GM18873 (cell line): Measurements from ENCODE around the gene MOB3B.

Experiments used
- ATAC-seq: cut with Tn5 transposase; IDR thresholded peaks from one replicate; pipeline ENCODE4 v1.9.1; 2021; ENCODE audit warnings: mild to moderate bottlenecking, moderate library complexity, moderate number of reproducible peaks; ENCODE audit not compliant: unreplicated experiment, low FRiP score

MOB3B gene

DNA sequence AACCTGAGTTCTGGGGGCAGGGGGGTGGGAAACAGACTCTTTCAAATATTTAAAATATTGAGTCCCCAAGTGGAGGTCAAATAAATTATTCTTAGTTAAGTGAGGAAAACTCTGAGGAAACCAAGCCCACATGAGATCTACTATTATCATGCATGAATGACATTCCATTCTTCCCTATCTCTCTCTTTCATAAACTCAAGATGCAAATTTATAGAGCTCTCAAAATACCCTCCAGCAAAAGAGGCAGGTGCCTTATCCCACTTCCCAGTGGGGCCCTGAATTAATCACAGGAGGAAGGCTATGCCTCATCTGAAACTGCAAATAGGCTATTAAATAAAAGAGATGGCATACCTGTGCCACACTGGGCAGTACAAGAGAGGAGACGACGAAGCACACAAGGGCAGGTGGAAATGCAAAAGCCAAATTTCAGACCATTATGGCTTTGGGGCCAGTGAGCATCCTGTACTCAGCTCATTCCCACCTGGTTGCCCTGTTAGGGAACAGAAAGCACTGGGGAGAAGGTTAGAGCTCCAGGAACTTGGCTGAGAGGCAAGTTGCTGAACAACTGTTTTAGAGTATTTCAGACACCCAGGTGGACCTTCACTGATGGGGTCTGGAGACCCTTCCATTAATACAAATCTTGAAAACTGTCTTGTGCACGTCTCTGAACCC lies 130.5 kb downstream of the MOB3B start:
- no peak for ATAC-seq

- no peak for ATAC-seq
Measured at GRCh38 chr9:27396495-27396894, 133.1 kb downstream of the MOB3B start.

DNA sequence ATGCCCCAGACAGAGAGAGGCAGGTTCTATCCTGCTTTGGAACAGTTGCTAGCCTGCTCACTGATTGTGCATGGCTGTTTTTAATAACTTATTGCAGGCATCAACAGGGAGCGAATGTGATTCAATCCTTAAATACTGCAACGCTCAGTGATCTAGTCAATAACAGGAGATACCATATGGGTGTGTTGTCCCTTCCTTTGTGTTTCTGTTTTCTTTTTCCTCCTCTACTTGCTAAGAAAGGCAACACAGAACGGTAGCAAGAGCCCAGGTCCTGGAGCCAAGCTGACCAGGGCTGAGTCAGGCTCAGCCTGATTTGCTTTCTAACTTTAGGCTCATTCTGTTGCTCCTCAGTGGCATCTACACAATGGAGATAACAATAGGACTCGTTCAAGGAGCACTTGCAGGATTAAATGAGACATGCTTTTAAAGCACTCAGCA lies 134.1 kb downstream of the MOB3B start:
- no peak for ATAC-seq

- no peak for ATAC-seq
Measured at GRCh38 chr9:27394826-27395201, 134.8 kb downstream of the MOB3B start.

DNA sequence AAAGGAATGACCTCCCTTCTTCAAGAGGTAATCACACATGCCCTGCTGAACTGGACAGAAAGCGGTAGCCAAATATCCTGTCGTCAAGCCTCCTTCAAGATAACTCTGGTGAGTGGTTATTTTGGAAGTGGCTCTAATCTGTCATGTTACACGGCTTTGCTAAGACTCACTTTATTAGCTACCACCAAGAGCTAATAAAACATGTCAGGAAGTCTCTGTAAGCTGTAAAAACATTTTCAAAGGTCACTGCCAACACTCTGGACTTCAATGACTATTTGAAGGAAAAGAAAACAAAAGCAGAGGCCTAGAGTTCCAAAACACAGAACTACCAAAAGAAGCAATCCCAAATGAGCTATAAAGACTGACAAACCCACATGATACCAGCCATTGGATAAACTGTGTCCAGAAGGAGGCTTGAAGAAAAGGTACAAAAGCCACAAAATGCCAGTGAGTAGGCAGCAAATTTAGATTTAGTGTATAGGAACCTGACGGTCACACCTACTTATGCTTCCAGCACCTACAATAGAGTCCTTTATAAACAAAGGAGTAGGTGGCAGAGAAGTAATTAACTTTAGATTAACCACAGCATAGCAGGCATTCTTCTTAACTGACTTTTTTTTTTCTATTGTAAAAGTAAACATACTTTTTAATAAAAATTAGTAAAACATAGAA lies 135.3 kb downstream of the MOB3B start:
- no peak for ATAC-seq

DNA sequence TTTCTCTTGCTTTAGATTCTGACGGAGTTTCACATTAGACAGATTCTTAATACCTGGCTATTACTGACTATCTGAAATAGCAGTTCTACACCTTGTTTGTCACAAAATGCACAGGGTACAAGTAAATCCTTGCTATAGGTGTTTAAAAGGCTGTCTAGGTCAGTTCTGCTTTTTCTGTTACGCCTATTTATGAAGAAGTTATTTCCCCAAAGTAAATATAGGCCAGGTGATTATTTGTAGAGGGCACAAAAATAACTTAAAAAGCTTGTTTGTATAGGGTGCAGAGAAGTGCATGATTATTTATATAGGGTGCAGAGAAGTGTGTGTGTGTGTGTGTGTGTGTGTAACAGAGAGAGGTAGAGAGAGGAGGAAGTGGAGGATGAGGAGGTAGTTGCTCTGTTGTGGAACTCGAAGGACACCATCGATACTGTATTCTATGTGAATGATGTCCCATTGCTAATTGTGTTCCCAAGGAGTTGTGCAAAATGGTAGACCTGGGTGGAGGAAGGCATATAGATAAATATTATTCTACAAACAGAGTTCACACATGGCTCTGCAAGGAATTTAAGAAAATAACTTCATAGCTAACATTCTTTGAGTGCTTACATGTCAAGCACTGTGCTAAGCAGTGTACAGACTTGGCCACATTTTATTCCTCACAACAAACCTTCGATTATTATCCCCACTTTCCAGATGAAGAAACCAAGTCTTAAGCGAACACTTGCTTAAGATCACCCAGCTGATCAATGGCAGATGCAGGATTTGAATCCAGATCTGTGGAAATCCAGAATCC lies 136.4 kb downstream of the MOB3B start:
- no peak for ATAC-seq

- ATAC-seq, result no peak
Measured at GRCh38 chr9:27392451-27392850, 137.2 kb downstream of the MOB3B start.

GRCh38 chr9:27391040-27391895 lies 138.3 kb downstream of the MOB3B start:
- ATAC-seq, result no peak

DNA sequence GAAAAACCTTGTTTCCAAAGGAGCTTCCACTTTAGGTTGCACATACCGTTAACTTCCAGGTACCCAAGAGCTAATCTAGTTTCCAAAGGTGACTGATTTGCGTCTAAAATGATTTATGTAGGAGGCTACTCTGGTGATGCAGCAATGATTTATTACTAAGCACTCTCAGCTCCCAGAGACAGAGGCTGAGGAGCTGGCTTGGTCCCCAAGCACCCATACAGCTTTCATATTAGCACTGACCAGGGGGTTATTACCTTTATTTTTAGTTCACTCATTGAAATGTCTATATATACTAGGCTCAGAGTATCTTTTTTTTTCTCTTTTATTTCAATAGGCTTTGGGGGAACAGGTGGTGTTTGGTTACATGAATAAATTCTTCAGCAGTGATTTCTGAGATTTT lies 141.5 kb downstream of the MOB3B start:
- ATAC-seq, result no peak

DNA sequence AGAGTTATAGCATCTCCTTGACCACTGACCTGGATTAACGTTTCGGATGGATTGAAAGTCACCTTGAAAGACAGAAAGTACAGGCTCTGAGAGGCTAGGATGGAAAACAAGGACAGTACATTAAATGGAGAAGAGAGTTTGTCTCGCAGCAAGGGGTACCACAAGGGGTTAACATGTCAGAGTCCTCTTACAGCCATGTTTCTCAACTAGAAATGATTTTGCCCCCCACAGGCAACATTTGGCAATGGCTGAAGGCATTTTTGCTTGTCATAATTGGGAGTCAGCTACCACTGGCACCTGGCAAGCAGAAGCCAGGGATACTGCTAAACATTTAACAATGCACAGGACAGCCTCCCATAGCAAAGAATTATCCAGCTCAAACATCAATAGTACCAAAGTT lies 141.9 kb downstream of the MOB3B start:
- no peak for ATAC-seq

DNA sequence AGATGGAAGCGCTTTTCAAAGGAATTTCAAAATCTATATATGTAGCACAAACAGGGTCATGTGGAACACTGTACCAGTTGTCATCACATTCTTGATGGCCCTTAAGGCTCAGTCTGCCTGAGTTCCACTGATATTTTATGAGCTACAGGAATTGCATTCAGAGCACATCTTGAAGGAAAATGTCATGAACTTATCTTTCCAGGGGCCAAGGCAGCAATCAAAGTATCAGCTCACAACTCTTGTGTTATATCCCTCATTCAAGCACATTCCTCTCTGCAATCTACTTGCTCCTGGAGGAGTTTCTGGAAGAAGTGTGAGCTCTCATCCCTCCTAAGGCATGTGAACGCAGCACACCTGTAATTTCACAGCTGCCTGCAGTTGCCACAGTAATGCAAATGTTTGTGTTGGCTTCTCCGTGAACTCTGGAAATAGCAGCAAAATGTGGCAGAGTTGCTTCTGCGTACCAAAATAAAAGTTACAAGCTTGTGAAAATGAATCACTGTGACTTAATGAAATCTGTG lies 143.0 kb downstream of the MOB3B start:
- no peak for ATAC-seq

GRCh38 chr9:27385606-27386322 lies 143.8 kb downstream of the MOB3B start:
- ATAC-seq, result no peak

- ATAC-seq, result no peak
Measured at GRCh38 chr9:27384262-27385014, 145.2 kb downstream of the MOB3B start.

- no peak for ATAC-seq
Measured at GRCh38 chr9:27383524-27383923, 146.1 kb downstream of the MOB3B start.

- ATAC-seq, result no peak
Measured at GRCh38 chr9:27382975-27383374, 146.6 kb downstream of the MOB3B start.

DNA sequence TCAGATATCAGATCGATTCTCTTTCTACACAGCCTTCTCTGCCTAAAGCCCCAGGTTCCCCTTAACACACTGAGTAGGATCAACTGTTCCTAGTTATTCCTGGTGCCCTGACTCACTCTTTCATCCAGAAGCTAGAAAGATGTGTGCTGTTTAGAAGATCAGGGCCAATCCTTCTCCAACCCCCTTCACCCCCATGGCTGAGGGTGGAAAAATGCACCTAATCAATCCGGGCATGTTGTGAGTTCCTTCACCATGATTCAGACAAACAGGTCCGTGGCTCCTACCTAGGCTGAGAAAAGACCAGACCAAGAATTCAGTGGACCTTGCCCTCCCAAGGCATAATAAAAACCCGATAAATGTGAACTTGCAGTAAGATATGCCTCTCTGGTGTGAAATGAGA lies 147.3 kb downstream of the MOB3B start:
- ATAC-seq, result no peak

- ATAC-seq, result peak; percentile 38
Measured at GRCh38 chr9:27379311-27380251, 150.0 kb downstream of the MOB3B start.
